GM06990 (cell line): ENCODE data around the gene KIF15.
"Not testable (repeated sequence)": the region's sequence is repeated elsewhere in the genome, so short reads cannot be mapped to it uniquely, and the experiment has no call there.

Source experiments
- DNase-seq: peaks from one replicate; pipeline ENCODE4 v3.0.0-alpha.2; 2011; ENCODE audit not compliant: insufficient read length; ENCODE audit errors: extremely low read depth
- H3K27me3 ChIP-seq: replicated peaks from 2 replicates; pipeline ENCODE4 v1.6.0; 2011; ENCODE audit warnings: low read length; ENCODE audit not compliant: control insufficient read depth, insufficient read depth
- H3K36me3 ChIP-seq: 2 replicates; pipeline ENCODE4 v1.5.1; 2011; ENCODE audit warnings: low read length; ENCODE audit not compliant: control insufficient read depth, insufficient read depth
- H3K4me3 ChIP-seq: replicated peaks from 2 replicates; pipeline ENCODE4 v1.5.1; 2011; ENCODE audit warnings: low read depth, mild to moderate bottlenecking, control low read depth, low read length
- CTCF ChIP-seq: IDR thresholded peaks from 2 replicates; pipeline ENCODE4 v1.5.1; 2011; ENCODE audit warnings: low read length, control low read depth, mild to moderate bottlenecking, inconsistent platforms; ENCODE audit not compliant: insufficient read depth, poor library complexity, severe bottlenecking

The KIF15 gene

GRCh38 chr3:44845528-44846520 lies 84.2 kb downstream of the KIF15 start:
- H3K36me3 ChIP-seq = peaks cover 4% of the 10 kb centered on the region
- DNase-seq = no peak
- TF ChIP-seq CTCF = no peak
- H3K4me3 ChIP-seq = no peak overlapping the region
- no peaks in the 10 kb centered on the region for H3K27me3 ChIP-seq

GRCh38 chr3:44848634-44849033 lies 87.0 kb downstream of the KIF15 start:
- Histone ChIP-seq H3K36me3 (no peaks in the 10 kb centered on the region; the same call in none of the 2 replicates), H3K4me3 (no peak overlapping the region), H3K27me3 (no peaks in the 10 kb centered on the region)
- no peak for TF ChIP-seq CTCF
- no peak for DNase-seq

- H3K4me3 ChIP-seq, DNase-seq, H3K27me3 ChIP-seq, H3K36me3 ChIP-seq: not testable (repeated sequence)
Observed at GRCh38 chr3:44856663-44857062, 95.1 kb downstream of the KIF15 start.

- H3K36me3 ChIP-seq = peaks cover 2% of the 10 kb centered on the region; the same call in 1 of the 2 replicates
- TF ChIP-seq CTCF = no peak
- no peaks in the 10 kb centered on the region for H3K27me3 ChIP-seq
- H3K4me3 ChIP-seq = no peak overlapping the region
- DNase-seq = no peak
Observed at GRCh38 chr3:44860117-44860516, 98.5 kb downstream of the KIF15 start.

- no peaks in the 10 kb centered on the region for H3K27me3 ChIP-seq
- H3K4me3 ChIP-seq = peak within 1 kb of the TSS; percentile 79
- DNase-seq = peak; percentile 94
Observed at GRCh38 chr3:44861412-44862225, 100.0 kb downstream of the KIF15 start, which contains the start of gene TMEM42. Gene TMEM42, plus strand, starts transcription at chr3:44861912. Its CDS starts 13 bp downstream, at chr3:44861925.

More at GRCh38 chr3:44861412-44862225, 100.0 kb downstream of the KIF15 start, which contains the start of gene TMEM42:
- H3K36me3 ChIP-seq = peaks cover 3% of the 10 kb centered on the region; the same call in 1 of the 2 replicates
- TF ChIP-seq CTCF = peak; percentile 6
